Panc1 (cell line): ENCODE results near the gene OPRD1. TPM values are rescaled to one million over a fixed set of nuclear protein-coding genes. Genes with fewer than 3 reads are reported as not detected.

Experiments used
- ATAC-seq: fragments of 200-7000 bp; cut with Tn5 transposase; 2 replicates; pipeline ENCODE4 v1.9.1; 2020; ENCODE audit warnings: mild to moderate bottlenecking, moderate library complexity
- BruUV-seq: library from RNA; stranded (reverse); fragments of 400-500 nt; replicated peaks from 2 replicates; lab custom pipeline; 2021; lab: Mats Ljungman, UMichigan
- CTCF ChIA-PET: fragments of 300-600 bp; sonication (Branson Sonifier 250); formaldehyde crosslinking; loops from one replicate; lab custom pipeline; 2022; ENCODE audit warnings: antibody characterized with exemption; lab: Charles Lee
- POLR2A ChIA-PET: fragments of 300-600 bp; sonication (Branson Sonifier 250); formaldehyde crosslinking; loops from one replicate; lab custom pipeline; 2022; ENCODE audit warnings: antibody characterized with exemption; lab: Charles Lee
- DNase-seq: peaks from one replicate; pipeline ENCODE4 v3.0.0-alpha.2; 2010; ENCODE audit warnings: low read depth, low spot score
- H3K27ac ChIP-seq: 2 replicates; pipeline ENCODE4 v1.5.1; 2011; ENCODE audit warnings: mild to moderate bottlenecking, low read length, inconsistent platforms
- H3K27me3 ChIP-seq: fragments of 200-500 bp; sonication (Bioruptor generic); 2 replicates; pipeline ENCODE4 v1.6.0; 2014; ENCODE audit warnings: low read length, inconsistent platforms; ENCODE audit not compliant: control insufficient read depth, insufficient read depth
- H3K36me3 ChIP-seq: fragments of 200-500 bp; sonication (Bioruptor generic); 2 replicates; pipeline ENCODE4 v1.5.1; 2014; ENCODE audit warnings: inconsistent platforms, mild to moderate bottlenecking, low read length, moderate library complexity; ENCODE audit not compliant: control insufficient read depth, insufficient read depth
- H3K4me1 ChIP-seq: 2 replicates; pipeline ENCODE4 v1.5.1; 2011; ENCODE audit warnings: inconsistent platforms, mild to moderate bottlenecking, low read length, moderate library complexity; ENCODE audit not compliant: control insufficient read depth, insufficient read depth
- H3K4me3 ChIP-seq, 2 experiments: 2 replicates each; pipeline ENCODE4 v1.5.1; 2011 to 2012; ENCODE audit warnings: low read depth in 2 of 2, low read length in 2 of 2, mild to moderate bottlenecking in 2 of 2, inconsistent platforms in 1 of 2, moderate library complexity in 1 of 2
- H3K9me3 ChIP-seq: fragments of 200-500 bp; sonication (Bioruptor generic); 2 replicates; pipeline ENCODE4 v1.5.1; 2014; ENCODE audit warnings: low read depth, mild to moderate bottlenecking, inconsistent platforms, low read length, moderate library complexity; ENCODE audit not compliant: control insufficient read depth, insufficient read depth
- POLR2AphosphoS5 ChIP-seq: IDR thresholded peaks from 2 replicates; pipeline ENCODE4 v1.6.1; 2012; ENCODE audit warnings: mild to moderate bottlenecking, low read depth, low read length, moderate library complexity
- SIN3A ChIP-seq: IDR thresholded peaks from 2 replicates; pipeline ENCODE4 v1.6.1; 2012; ENCODE audit warnings: low read depth, mild to moderate bottlenecking, low read length, moderate library complexity, borderline replicate concordance; ENCODE audit not compliant: insufficient read depth
- TCF7L2 ChIP-seq: IDR thresholded peaks from 2 replicates; pipeline ENCODE4 v1.6.1; 2011; ENCODE audit warnings: mild to moderate bottlenecking, low read depth, low read length, inconsistent platforms
- in situ Hi-C: cut with HindIII; loops from 2 replicates; pipeline ENCODE4 v1.10.0; 2016; ENCODE audit warnings: low sequenced_read_pairs, low pct_unique_long_range_greater_than_20kb
- intact Hi-C: fragments of 100-400 bp; cut with micrococcal nuclease; formaldehyde crosslinking; loops from one replicate; pipeline ENCODE4 v1.10.0; 2022; ENCODE audit not compliant: unreplicated experiment
- total RNA-seq: library from RNA; stranded (reverse); gene quantifications from one replicate; pipeline ENCODE4 v1.2.1, GENCODE V29; 2021; ENCODE audit not compliant: unreplicated experiment
- TF ChIP-seq, protein P1 (sequence below), 2 experiments: IDR thresholded peaks; 2 replicates each; pipeline ENCODE4 v1.6.1; 2011 to 2012; ENCODE audit warnings: low read depth in 2 of 2, control low read depth in 1 of 2, low read length in 1 of 2, mild to moderate bottlenecking in 1 of 2, moderate library complexity in 1 of 2; ENCODE audit not compliant: insufficient read depth in 1 of 2
- TF ChIP-seq, protein P2 (sequence below): fragments of 450-650 bp; IDR thresholded peaks from 2 replicates; pipeline ENCODE4 v1.5.1; 2017; ENCODE audit warnings: mild to moderate bottlenecking

OPRD1 gene
- total RNA-seq, 1 experiment from 2014 or later = 5.4 TPM

DNA sequence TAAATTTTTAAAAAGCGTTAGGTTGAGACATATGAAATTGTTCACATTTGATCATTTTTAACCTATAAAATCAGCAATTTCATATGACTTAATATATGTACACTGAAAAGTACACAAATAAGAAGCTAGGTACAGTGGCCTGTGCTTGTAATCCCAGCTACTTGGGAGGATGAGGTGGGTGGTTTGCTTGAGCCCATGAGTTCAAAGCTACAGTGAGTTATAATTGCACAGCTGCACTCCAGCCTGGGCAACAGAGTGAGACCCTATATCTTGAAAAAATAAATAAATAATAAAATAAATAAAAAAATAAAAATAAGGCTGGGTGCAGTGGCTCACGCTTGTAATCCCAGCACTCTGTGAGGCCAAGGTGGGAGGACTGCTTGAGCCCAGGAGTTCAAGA is 97.2 kb downstream of the OPRD1 start:
- no TSS peak for BruUV-seq
- ATAC-seq (no peak), DNase-seq (no peak)
- Histone ChIP-seq H3K4me3 (no peak overlapping the region), H3K4me1 (peaks cover 4% of the 10 kb centered on the region; the same call in 1 of the 2 replicates), H3K27me3 (no peaks in the 10 kb centered on the region), H3K36me3 (no peaks in the 10 kb centered on the region), H3K27ac (no peak overlapping the region), H3K9me3 (no peaks in the 10 kb centered on the region)
- ChIA-PET POLR2A (no interaction called here), CTCF (interaction anchor here (0.5 to 0.7 kb wide), 4 partner anchors 22 to 335 kb away, joined by 3 to 10 read pairs (median 6); no protein-coding TSS in a partner anchor)
- TF ChIP-seq SIN3A (no peak), POLR2AphosphoS5 (no peak), TCF7L2 (no peak)
- TF ChIP-seq, protein P1, sequence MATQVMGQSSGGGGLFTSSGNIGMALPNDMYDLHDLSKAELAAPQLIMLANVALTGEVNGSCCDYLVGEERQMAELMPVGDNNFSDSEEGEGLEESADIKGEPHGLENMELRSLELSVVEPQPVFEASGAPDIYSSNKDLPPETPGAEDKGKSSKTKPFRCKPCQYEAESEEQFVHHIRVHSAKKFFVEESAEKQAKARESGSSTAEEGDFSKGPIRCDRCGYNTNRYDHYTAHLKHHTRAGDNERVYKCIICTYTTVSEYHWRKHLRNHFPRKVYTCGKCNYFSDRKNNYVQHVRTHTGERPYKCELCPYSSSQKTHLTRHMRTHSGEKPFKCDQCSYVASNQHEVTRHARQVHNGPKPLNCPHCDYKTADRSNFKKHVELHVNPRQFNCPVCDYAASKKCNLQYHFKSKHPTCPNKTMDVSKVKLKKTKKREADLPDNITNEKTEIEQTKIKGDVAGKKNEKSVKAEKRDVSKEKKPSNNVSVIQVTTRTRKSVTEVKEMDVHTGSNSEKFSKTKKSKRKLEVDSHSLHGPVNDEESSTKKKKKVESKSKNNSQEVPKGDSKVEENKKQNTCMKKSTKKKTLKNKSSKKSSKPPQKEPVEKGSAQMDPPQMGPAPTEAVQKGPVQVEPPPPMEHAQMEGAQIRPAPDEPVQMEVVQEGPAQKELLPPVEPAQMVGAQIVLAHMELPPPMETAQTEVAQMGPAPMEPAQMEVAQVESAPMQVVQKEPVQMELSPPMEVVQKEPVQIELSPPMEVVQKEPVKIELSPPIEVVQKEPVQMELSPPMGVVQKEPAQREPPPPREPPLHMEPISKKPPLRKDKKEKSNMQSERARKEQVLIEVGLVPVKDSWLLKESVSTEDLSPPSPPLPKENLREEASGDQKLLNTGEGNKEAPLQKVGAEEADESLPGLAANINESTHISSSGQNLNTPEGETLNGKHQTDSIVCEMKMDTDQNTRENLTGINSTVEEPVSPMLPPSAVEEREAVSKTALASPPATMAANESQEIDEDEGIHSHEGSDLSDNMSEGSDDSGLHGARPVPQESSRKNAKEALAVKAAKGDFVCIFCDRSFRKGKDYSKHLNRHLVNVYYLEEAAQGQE (IDR thresholded peaks at IDR 0.05; ENCODE audit: insufficient read depth in 1 of 2, low read depth in 2 of 2, low read length in 1 of 2) = no peak
- TF ChIP-seq, protein P2, sequence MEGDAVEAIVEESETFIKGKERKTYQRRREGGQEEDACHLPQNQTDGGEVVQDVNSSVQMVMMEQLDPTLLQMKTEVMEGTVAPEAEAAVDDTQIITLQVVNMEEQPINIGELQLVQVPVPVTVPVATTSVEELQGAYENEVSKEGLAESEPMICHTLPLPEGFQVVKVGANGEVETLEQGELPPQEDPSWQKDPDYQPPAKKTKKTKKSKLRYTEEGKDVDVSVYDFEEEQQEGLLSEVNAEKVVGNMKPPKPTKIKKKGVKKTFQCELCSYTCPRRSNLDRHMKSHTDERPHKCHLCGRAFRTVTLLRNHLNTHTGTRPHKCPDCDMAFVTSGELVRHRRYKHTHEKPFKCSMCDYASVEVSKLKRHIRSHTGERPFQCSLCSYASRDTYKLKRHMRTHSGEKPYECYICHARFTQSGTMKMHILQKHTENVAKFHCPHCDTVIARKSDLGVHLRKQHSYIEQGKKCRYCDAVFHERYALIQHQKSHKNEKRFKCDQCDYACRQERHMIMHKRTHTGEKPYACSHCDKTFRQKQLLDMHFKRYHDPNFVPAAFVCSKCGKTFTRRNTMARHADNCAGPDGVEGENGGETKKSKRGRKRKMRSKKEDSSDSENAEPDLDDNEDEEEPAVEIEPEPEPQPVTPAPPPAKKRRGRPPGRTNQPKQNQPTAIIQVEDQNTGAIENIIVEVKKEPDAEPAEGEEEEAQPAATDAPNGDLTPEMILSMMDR = no peak
- in situ Hi-C loops = no loop called here
- intact Hi-C loops = no loop called here

DNA sequence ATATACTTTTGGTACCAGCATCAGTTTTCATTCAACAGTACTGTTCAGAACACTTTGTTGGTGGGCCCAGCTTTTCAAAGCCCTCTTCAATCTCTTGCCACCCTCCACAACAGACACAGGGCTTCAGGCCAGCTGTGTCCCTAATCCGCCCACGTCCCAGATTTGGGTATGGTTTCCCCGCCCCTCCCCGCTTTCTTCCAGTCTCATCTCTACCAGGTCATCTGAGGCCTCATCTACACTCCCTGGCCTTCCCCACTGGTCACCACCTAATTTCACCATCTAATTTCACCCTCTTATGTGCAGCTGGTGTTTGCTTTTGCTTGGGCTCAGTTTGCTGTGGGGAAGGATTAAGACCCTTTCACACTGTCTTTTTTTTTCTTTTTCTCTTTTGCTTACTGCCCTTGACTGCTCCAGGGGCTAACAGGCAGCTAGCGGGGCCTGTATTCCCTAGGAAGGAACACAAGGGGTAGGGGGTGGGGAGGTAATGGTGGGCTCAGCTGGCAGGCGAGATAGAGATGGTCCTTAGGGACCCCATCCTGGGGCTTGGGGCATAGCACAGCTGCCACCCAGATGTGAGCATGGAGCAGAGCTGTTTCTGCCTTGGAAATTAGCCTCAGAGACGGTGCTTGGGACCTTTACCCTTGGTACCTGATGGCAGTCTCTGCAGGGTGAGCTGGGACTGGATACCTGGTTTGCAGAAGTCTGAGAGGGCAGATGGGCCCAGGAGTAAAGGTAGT is 98.6 kb downstream of the OPRD1 start:
- ChIA-PET CTCF (no interaction called here), POLR2A (no interaction called here)
- TF ChIP-seq POLR2AphosphoS5 (no peak), TCF7L2 (no peak), SIN3A (no peak)
- TF ChIP-seq, protein P1 (IDR thresholded peaks at IDR 0.05; ENCODE audit: insufficient read depth in 1 of 2, low read depth in 2 of 2, low read length in 1 of 2) = no peak
- TF ChIP-seq, protein P2 = no peak
- no peaks in the 10 kb centered on the region for H3K36me3 ChIP-seq
- in situ Hi-C loops = no loop called here
- no peak overlapping the region for H3K4me3 ChIP-seq
- H3K27me3 ChIP-seq = no peaks in the 10 kb centered on the region
- ATAC-seq (no peak), DNase-seq (no peak)
- no peak overlapping the region for H3K27ac ChIP-seq
- H3K4me1 ChIP-seq = peaks cover 4% of the 10 kb centered on the region; the same call in 1 of the 2 replicates
- intact Hi-C loops = no loop called here
- no peaks in the 10 kb centered on the region for H3K9me3 ChIP-seq
- BruUV-seq = no TSS peak
